Naive B cell (primary cell): ENCODE results near the gene AGPAT2. TPM values are rescaled to one million over a fixed set of nuclear protein-coding genes. Genes with fewer than 3 reads are reported as not detected.

ENCODE experiments used
- ATAC-seq, 2 donors: fragments of 150-1000 bp; cut with Tn5 transposase; 2 replicates each; pipeline ENCODE4 v1.10.0; 2021; ENCODE audit warnings: low read depth in 2 of 2, mild to moderate bottlenecking in 2 of 2, moderate library complexity in 2 of 2
- DNase-seq: peaks from one replicate; pipeline ENCODE4 v3.0.0; 2022
- H3K27ac Mint-ChIP-seq, 6 donors: one replicate each; pipeline ENCODE4 v1.8.0; 2020 to 2022; ENCODE audit warnings: mild to moderate bottlenecking in 6 of 6, mixed read lengths in 6 of 6, moderate library complexity in 5 of 6, inconsistent platforms in 2 of 6
- H3K27me3 Mint-ChIP-seq, 3 donors: one replicate each; pipeline ENCODE4 v1.8.0; 2021 to 2022; ENCODE audit warnings: mixed read lengths in 3 of 3, mild to moderate bottlenecking in 1 of 3
- H3K36me3 Mint-ChIP-seq, 2 donors: one replicate each; pipeline ENCODE4 v1.8.0; 2020 to 2022; ENCODE audit warnings: mixed read lengths in 2 of 2, inconsistent platforms in 1 of 2, mild to moderate bottlenecking in 1 of 2
- H3K4me1 Mint-ChIP-seq, 3 donors: one replicate each; pipeline ENCODE4 v1.8.0; 2020 to 2022; ENCODE audit warnings: mixed read lengths in 3 of 3, inconsistent platforms in 1 of 3, mild to moderate bottlenecking in 1 of 3, moderate library complexity in 1 of 3
- H3K4me3 Mint-ChIP-seq, 8 donors: one replicate each; pipeline ENCODE4 v1.8.0; 2020 to 2022; ENCODE audit warnings: mild to moderate bottlenecking in 8 of 8, mixed read lengths in 8 of 8, moderate library complexity in 8 of 8, inconsistent platforms in 2 of 8
- H3K9me3 Mint-ChIP-seq, 7 donors: one replicate each; pipeline ENCODE4 v1.8.0; 2020 to 2022; ENCODE audit warnings: mixed read lengths in 7 of 7, mild to moderate bottlenecking in 5 of 7, inconsistent platforms in 2 of 7, moderate library complexity in 1 of 7
- polyA plus RNA-seq, 6 donors: library from polyadenylated mRNA; unstranded; fragments of 300-500 nt; fragmentation: Illumina TruSeq; gene quantifications; one replicate each; pipeline ENCODE4 v1.2.3, GENCODE V29; 2021; ENCODE audit warnings: low read depth in 6 of 6

The AGPAT2 gene
- polyA plus RNA-seq, 6 donors from 2014 or later, result 36.1 to 59.9 (median 48.0) TPM

DNA sequence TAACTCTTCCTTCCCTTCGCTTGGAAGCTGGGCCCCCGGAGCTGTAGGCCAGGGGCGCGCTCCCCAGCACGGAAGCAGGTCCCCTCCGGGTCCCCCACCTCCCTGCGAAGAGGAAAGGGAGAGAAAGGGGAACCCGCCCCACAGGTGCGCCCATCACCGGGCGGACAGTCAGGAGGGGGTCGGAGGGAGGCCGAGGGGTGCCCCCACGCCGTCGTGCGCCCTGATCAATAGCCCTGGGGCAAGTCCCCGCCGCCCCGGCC, 793 bp downstream of the AGPAT2 start:
- Mint-ChIP-seq H3K4me1 (peaks cover 10 to 13% (median 11%) of the 10 kb centered on the region in 3 donors), H3K27ac (peak overlapping the region in 1 of 6 donors; percentile 79), H3K4me3 (peak overlapping the region; percentile 77 to 93 (median 84)), H3K27me3 (no peaks in the 10 kb centered on the region), H3K36me3 (no peaks in the 10 kb centered on the region), H3K9me3 (no peaks in the 10 kb centered on the region)
- peak; percentile 19 for DNase-seq
- ATAC-seq, result peak; percentile 13 to 15

DNA sequence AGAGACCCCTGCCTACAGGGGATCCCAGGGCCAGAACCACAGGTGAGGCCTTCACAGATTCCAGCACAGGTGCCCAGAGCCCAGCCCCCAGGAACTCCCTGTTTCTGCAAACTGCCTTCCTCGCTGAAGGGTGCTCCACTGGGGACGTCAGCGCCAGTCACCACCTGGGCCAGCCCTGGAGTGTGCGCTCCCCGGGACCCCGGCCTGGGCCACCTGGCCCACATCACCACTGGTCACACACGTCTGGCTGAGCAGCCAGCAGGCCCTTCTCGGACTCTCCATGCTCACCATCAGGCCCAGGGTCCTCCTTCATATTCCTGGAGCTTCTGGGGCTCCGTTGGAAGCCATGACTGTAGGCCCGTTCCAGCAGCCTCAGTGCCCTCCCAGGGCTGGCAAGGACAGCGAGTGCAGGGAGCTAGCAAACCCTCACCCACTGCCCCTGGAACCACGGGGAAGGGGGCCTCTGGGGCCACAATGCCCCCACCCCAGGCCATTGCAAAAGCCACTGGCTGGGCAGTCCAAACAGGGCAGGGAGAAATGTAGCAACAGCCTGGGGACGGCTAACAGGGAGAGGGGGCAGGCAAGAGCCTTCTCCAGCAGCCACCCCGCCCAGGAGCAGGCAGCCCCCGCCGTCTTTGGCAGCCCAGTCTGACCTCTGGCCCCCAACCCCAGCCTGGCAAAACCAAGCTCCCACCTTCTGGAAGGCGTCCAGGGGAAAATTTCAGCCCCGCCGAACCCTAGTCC, 1.3 kb downstream of the AGPAT2 start:
- Mint-ChIP-seq H3K4me1 (peaks cover 10 to 13% (median 11%) of the 10 kb centered on the region in 3 donors), H3K4me3 (peak overlapping the region; percentile 77 to 93 (median 84)), H3K27ac (peak overlapping the region in 3 of 6 donors; percentile 14 to 79 (median 74)), H3K36me3 (no peaks in the 10 kb centered on the region), H3K9me3 (no peaks in the 10 kb centered on the region), H3K27me3 (no peaks in the 10 kb centered on the region)
- ATAC-seq, result no peak
- no peak for DNase-seq

DNA sequence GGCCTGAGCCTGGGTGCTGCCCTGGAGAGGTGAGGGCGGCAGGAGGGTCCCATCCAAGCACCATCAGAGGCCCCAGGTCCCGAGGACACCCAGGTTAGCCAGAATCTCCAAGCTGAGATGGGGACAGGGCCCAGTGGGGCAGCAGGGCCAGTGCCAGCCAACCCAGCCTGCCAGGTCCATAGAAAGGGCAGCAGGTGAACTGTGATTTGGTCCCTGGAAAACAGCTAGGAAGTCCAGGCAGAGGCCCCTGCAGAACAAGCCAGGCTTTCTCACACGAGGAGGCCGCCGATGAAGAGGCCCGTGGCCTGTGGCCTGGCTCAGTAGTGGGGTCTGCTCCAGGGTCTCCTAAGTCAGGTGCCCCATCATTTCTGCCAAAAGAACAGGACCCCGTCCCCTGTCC, 2.0 kb downstream of the AGPAT2 start:
- DNase-seq, result no peak
- Mint-ChIP-seq H3K36me3 (no peaks in the 10 kb centered on the region), H3K9me3 (no peaks in the 10 kb centered on the region), H3K4me3 (peak overlapping the region in 6 of 8 donors; percentile 29 to 93 (median 59)), H3K4me1 (peaks cover 10 to 13% (median 11%) of the 10 kb centered on the region in 3 donors), H3K27ac (no peak overlapping the region), H3K27me3 (no peaks in the 10 kb centered on the region)
- no peak for ATAC-seq

DNA sequence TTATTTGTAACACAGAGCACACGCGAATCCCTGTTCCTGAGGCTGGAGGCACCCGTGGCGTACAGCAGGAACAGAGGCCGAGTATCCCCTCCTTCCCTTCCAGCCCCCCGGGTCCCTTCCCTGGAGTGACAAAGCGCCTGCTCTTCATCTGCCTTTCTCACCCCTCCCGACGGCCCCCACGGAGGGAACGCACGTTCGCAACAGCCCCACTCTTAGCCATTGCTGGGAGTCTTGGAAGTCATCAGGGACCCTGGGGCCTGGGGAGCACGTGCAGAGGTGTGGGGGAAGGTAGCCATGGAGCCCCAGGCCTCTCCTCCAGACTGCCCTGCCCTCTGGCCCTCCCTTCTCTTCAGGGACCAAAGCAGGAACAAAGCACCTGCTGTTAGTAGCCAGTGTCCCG, 2.5 kb downstream of the AGPAT2 start:
- DNase-seq, result no peak
- H3K4me3 Mint-ChIP-seq, result peak overlapping the region in 2 of 8 donors; percentile 16 to 84
- no peaks in the 10 kb centered on the region for H3K27me3 Mint-ChIP-seq
- H3K4me1 Mint-ChIP-seq, result peaks cover 9 to 11% (median 11%) of the 10 kb centered on the region in 3 donors
- no peak overlapping the region for H3K27ac Mint-ChIP-seq
- no peaks in the 10 kb centered on the region for H3K36me3 Mint-ChIP-seq
- no peaks in the 10 kb centered on the region for H3K9me3 Mint-ChIP-seq
- no peak for ATAC-seq

GRCh38 chr9:136684339-136684738, 2.9 kb downstream of the AGPAT2 start:
- peak overlapping the region in 1 of 8 donors; percentile 6 for H3K4me3 Mint-ChIP-seq

DNA sequence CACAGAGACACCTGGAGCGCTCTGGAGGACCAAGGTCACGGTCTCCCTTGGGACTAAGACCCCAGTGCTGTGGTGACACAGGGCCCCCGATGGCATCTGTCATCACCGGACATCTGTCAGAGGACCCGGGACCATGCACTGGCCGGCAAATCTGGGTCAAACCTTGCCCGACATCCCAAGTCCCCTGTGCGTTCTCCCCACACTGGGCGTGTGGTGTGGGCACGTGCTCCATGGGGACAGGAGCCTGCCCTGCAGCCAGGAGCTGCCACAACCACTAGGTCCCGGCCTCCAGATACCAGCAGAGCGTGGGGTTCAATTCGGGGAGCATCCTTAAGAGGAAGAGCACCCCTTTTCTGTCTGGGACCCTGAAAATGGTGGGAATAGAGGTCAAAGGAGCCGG, 3.5 kb downstream of the AGPAT2 start:
- no peaks in the 10 kb centered on the region for H3K36me3 Mint-ChIP-seq
- peak overlapping the region in 1 of 8 donors; percentile 61 for H3K4me3 Mint-ChIP-seq
- DNase-seq (no peak), ATAC-seq (no peak)
- no peaks in the 10 kb centered on the region for H3K27me3 Mint-ChIP-seq
- no peaks in the 10 kb centered on the region for H3K9me3 Mint-ChIP-seq
- peaks cover 17% of the 10 kb centered on the region in 3 donors for H3K4me1 Mint-ChIP-seq
- H3K27ac Mint-ChIP-seq, result no peak overlapping the region

More at GRCh38 chr9:136684339-136684738, 2.9 kb downstream of the AGPAT2 start:
- Mint-ChIP-seq H3K9me3 (no peaks in the 10 kb centered on the region), H3K4me1 (peaks cover 13 to 16% (median 14%) of the 10 kb centered on the region in 3 donors), H3K27me3 (no peaks in the 10 kb centered on the region), H3K36me3 (no peaks in the 10 kb centered on the region), H3K27ac (no peak overlapping the region)
- DNase-seq (no peak), ATAC-seq (no peak)

GRCh38 chr9:136683173-136683745, 4.0 kb downstream of the AGPAT2 start:
- Mint-ChIP-seq H3K4me1 (peaks cover 15 to 17% (median 17%) of the 10 kb centered on the region in 3 donors), H3K36me3 (no peaks in the 10 kb centered on the region), H3K27ac (peak overlapping the region in 1 of 6 donors; percentile 29), H3K27me3 (no peaks in the 10 kb centered on the region), H3K9me3 (no peaks in the 10 kb centered on the region), H3K4me3 (no peak overlapping the region)
- DNase-seq, result no peak
- ATAC-seq, result no peak

- peaks cover 12 to 17% (median 17%) of the 10 kb centered on the region in 3 donors for H3K4me1 Mint-ChIP-seq
- ATAC-seq (no peak), DNase-seq (no peak)
- no peaks in the 10 kb centered on the region for H3K27me3 Mint-ChIP-seq
- H3K36me3 Mint-ChIP-seq, result no peaks in the 10 kb centered on the region
- H3K9me3 Mint-ChIP-seq, result no peaks in the 10 kb centered on the region
- no peak overlapping the region for H3K27ac Mint-ChIP-seq
- H3K4me3 Mint-ChIP-seq, result no peak overlapping the region
Observed at GRCh38 chr9:136682710-136683109, 4.5 kb downstream of the AGPAT2 start.

- H3K27me3 Mint-ChIP-seq, result no peaks in the 10 kb centered on the region
- ATAC-seq, result no peak
- no peak for DNase-seq
- H3K9me3 Mint-ChIP-seq, result no peaks in the 10 kb centered on the region
- H3K27ac Mint-ChIP-seq, result no peak overlapping the region
- H3K36me3 Mint-ChIP-seq, result no peaks in the 10 kb centered on the region
- H3K4me3 Mint-ChIP-seq, result no peak overlapping the region
- H3K4me1 Mint-ChIP-seq, result peaks cover 12 to 17% (median 17%) of the 10 kb centered on the region in 3 donors
Observed at GRCh38 chr9:136681945-136682699, 5.1 kb downstream of the AGPAT2 start.

GRCh38 chr9:136681029-136681428, 6.2 kb downstream of the AGPAT2 start:
- Mint-ChIP-seq H3K27me3 (no peaks in the 10 kb centered on the region), H3K36me3 (no peaks in the 10 kb centered on the region), H3K4me3 (no peak overlapping the region), H3K27ac (no peak overlapping the region), H3K4me1 (peaks cover 10 to 13% (median 13%) of the 10 kb centered on the region in 3 donors), H3K9me3 (no peaks in the 10 kb centered on the region)
- DNase-seq, result no peak
- no peak for ATAC-seq

DNA sequence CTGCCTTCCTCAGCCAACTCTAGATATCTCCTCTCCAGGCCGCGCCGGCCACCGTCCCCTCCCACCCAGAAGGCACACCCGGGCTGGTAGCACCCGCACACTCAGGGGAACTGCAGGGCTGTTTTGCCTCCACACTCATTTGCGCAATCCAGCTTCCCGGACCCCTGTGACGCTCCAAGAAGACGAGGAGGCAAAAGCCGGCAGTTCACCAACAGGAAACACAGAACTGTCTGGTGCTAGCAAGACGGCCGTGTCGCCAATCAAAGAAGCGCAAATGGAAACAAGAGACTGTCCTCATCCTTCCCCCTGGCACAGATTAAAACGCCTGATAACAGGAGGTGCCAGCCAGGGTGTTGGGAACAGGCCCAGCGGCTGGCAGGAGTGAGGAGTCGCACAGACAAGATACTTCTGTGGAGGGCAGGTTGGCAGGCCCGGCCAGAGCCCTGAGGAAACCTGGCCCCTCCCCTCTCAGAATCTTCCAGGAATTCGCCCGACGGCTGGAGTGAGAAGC, 7.8 kb downstream of the AGPAT2 start:
- Mint-ChIP-seq H3K27me3 (no peaks in the 10 kb centered on the region), H3K27ac (peak overlapping the region in 3 of 6 donors; percentile 34 to 86 (median 63)), H3K4me3 (peak overlapping the region in 1 of 8 donors; percentile 43), H3K36me3 (no peaks in the 10 kb centered on the region), H3K4me1 (peaks cover 7 to 10% (median 8%) of the 10 kb centered on the region in 3 donors), H3K9me3 (no peaks in the 10 kb centered on the region)
- DNase-seq, result no peak
- no peak for ATAC-seq

- no peak overlapping the region for H3K4me3 Mint-ChIP-seq
- ATAC-seq (no peak), DNase-seq (no peak)
- H3K36me3 Mint-ChIP-seq, result no peaks in the 10 kb centered on the region
- no peak overlapping the region for H3K27ac Mint-ChIP-seq
- no peaks in the 10 kb centered on the region for H3K27me3 Mint-ChIP-seq
- H3K9me3 Mint-ChIP-seq, result no peaks in the 10 kb centered on the region
- peaks cover 7 to 13% (median 8%) of the 10 kb centered on the region in 3 donors for H3K4me1 Mint-ChIP-seq
Observed at GRCh38 chr9:136678624-136679023, 8.6 kb downstream of the AGPAT2 start.

DNA sequence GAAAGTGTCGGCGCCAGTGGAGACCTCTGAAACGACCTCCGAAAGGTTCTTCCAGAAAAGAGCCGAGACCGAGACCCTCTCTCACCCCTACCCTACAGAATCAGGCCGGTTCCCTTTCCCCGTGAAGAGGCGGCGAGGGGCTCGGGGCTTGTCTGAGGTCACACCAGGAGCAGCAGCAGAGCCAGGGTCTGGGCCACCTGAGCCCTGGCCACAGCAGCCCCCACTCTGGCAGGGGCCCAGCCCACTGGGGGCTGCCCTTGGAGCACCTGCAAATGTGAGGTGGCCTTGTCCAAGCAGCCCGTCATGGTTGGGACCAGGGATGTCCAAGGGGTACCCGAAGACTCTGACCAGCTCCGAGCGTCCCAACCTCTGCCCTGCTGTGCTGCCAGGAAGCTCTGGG, 9.2 kb downstream of the AGPAT2 start:
- Mint-ChIP-seq H3K27ac (no peak overlapping the region), H3K4me1 (peaks cover 7 to 13% (median 8%) of the 10 kb centered on the region in 3 donors), H3K4me3 (no peak overlapping the region), H3K27me3 (no peaks in the 10 kb centered on the region), H3K9me3 (no peaks in the 10 kb centered on the region), H3K36me3 (no peaks in the 10 kb centered on the region)
- ATAC-seq, result no peak
- no peak for DNase-seq
